ENCODE measurements around the gene CRP.
"Not testable (repeated sequence)": the region's sequence is repeated elsewhere in the genome, so short reads cannot be mapped to it uniquely, and the experiment has no call there.

CRP gene

GRCh38 chr1:159704481-159704880 is 9.9 kb downstream of the CRP start:
- no peak for FAIRE-seq
- DNase-seq (ENCODE audit: extremely low spot score, insufficient read length, low read depth) = no peak

GRCh38 chr1:159700312-159700711 is 14.1 kb downstream of the CRP start:
- no peak for DNase-seq (ENCODE audit: extremely low spot score, insufficient read length, low read depth)
- FAIRE-seq = no peak

- FAIRE-seq = no peak
These were observed 14.7 kb downstream of the CRP start for GRCh38 chr1:159699653-159700052.

GRCh38 chr1:159699246-159699645 is 15.1 kb downstream of the CRP start:
- DNase-seq (ENCODE audit: extremely low spot score, insufficient read length, low read depth) (no peak), FAIRE-seq (no peak)

More at GRCh38 chr1:159699653-159700052, 14.7 kb downstream of the CRP start:
- DNase-seq (ENCODE audit: extremely low spot score, insufficient read length, low read depth) = no peak

- DNase-seq (ENCODE audit: extremely low spot score, insufficient read length, low read depth) (no peak), FAIRE-seq (no peak)
These were observed 26.9 kb downstream of the CRP start for GRCh38 chr1:159687511-159687910.

- FAIRE-seq (no peak), DNase-seq (ENCODE audit: extremely low spot score, insufficient read length, low read depth) (no peak)
These were observed 27.6 kb downstream of the CRP start for GRCh38 chr1:159686599-159687299.

GRCh38 chr1:159678939-159679338 is 35.5 kb downstream of the CRP start:
- FAIRE-seq (no peak), DNase-seq (ENCODE audit: extremely low spot score, insufficient read length, low read depth) (no peak)

- FAIRE-seq (no peak), DNase-seq (ENCODE audit: extremely low spot score, insufficient read length, low read depth) (no peak)
These were observed 39.3 kb downstream of the CRP start for GRCh38 chr1:159675046-159675445.

- not testable (repeated sequence) for FAIRE-seq; DNase-seq (ENCODE audit: extremely low spot score, insufficient read length, low read depth)
These were observed 42.0 kb downstream of the CRP start for GRCh38 chr1:159672390-159672789.

- FAIRE-seq (no peak), DNase-seq (ENCODE audit: extremely low spot score, insufficient read length, low read depth) (no peak)
These were observed 45.1 kb downstream of the CRP start for GRCh38 chr1:159669338-159669737.

GRCh38 chr1:159668739-159669138 is 45.6 kb downstream of the CRP start:
- FAIRE-seq (no peak), DNase-seq (ENCODE audit: extremely low spot score, insufficient read length, low read depth) (no peak)

- DNase-seq (ENCODE audit: extremely low spot score, insufficient read length, low read depth) (no peak), FAIRE-seq (no peak)
These were observed 50.1 kb downstream of the CRP start for GRCh38 chr1:159664247-159664646.

- no peak for DNase-seq (ENCODE audit: extremely low spot score, insufficient read length, low read depth)
- FAIRE-seq = no peak
These were observed 50.8 kb downstream of the CRP start for GRCh38 chr1:159663552-159663951.
